DND-41 (cell line): Measurements from ENCODE around the gene NANOS2.
"Not testable (repeated sequence)": the region's sequence is repeated elsewhere in the genome, so short reads cannot be mapped to it uniquely, and the experiment has no call there.

Source experiments
- ATAC-seq: fragments of 200-7000 bp; cut with Tn5 transposase; 3 replicates; pipeline ENCODE4 v1.9.1; 2021; ENCODE audit warnings: low read depth; ENCODE audit not compliant: insufficient read depth
- DNase-seq: peaks from one replicate; pipeline ENCODE4 v3.0.0-alpha.2; 2020
- H2AFZ ChIP-seq: 2 replicates; pipeline ENCODE4 v1.6.0; 2012; ENCODE audit warnings: low read depth, low read length
- H3K27ac ChIP-seq: 2 replicates; pipeline ENCODE4 v1.5.1; 2012; ENCODE audit warnings: low read length, inconsistent platforms
- H3K27me3 ChIP-seq: fragments of 200-600 bp; sonication (generic); 2 replicates; pipeline ENCODE4 v1.6.0; 2012; ENCODE audit warnings: low read length, mild to moderate bottlenecking, inconsistent platforms; ENCODE audit not compliant: insufficient read depth, poor library complexity
- H3K36me3 ChIP-seq: 2 replicates; pipeline ENCODE4 v1.5.1; 2012; ENCODE audit warnings: low read length, inconsistent platforms; ENCODE audit not compliant: insufficient read depth
- H3K4me1 ChIP-seq: 2 replicates; pipeline ENCODE4 v1.5.1; 2012; ENCODE audit warnings: mild to moderate bottlenecking, low read length; ENCODE audit not compliant: insufficient read depth
- H3K4me2 ChIP-seq: 2 replicates; pipeline ENCODE4 v1.6.0; 2012; ENCODE audit warnings: mild to moderate bottlenecking, moderate library complexity, low read length, inconsistent platforms; ENCODE audit not compliant: insufficient read depth
- H3K4me3 ChIP-seq, 2 experiments: fragments of 200-600 bp in 1 of 2; shearing (Covaris generic) in 1 of 2; 2 replicates each; pipeline ENCODE4 v1.5.1; 2012 to 2016; ENCODE audit warnings: inconsistent platforms in 2 of 2, low read length in 2 of 2, mild to moderate bottlenecking in 2 of 2, low read depth in 1 of 2, moderate library complexity in 1 of 2
- H3K79me2 ChIP-seq: 2 replicates; pipeline ENCODE4 v1.6.0; 2012; ENCODE audit warnings: low read length, inconsistent platforms; ENCODE audit not compliant: insufficient read depth
- H3K9ac ChIP-seq: 2 replicates; pipeline ENCODE4 v1.6.0; 2012; ENCODE audit warnings: low read depth, mild to moderate bottlenecking, inconsistent platforms, low read length, moderate library complexity
- H3K9me3 ChIP-seq: 2 replicates; pipeline ENCODE4 v1.5.1; 2012; ENCODE audit warnings: low read length, moderate library complexity, mild to moderate bottlenecking, inconsistent platforms; ENCODE audit not compliant: insufficient read depth, severe bottlenecking
- H4K20me1 ChIP-seq: 2 replicates; pipeline ENCODE4 v1.6.0; 2012; ENCODE audit warnings: low read length; ENCODE audit not compliant: insufficient read depth
- CTCF ChIP-seq: IDR thresholded peaks from 2 replicates; pipeline ENCODE4 v1.5.1; 2012; ENCODE audit warnings: borderline replicate concordance, low read length, moderate library complexity, mild to moderate bottlenecking; ENCODE audit not compliant: poor library complexity, severe bottlenecking; ENCODE audit errors: extremely low read depth
- EZH2 ChIP-seq: IDR thresholded peaks from 3 replicates; pipeline ENCODE4 v1.6.1; 2012; ENCODE audit warnings: borderline replicate concordance, low read depth, mild to moderate bottlenecking, moderate library complexity, low read length, inconsistent platforms; ENCODE audit not compliant: severe bottlenecking

NANOS2 gene

GRCh38 chr19:45897261-45897812 is 17.2 kb downstream of the NANOS2 start:
- H2AFZ ChIP-seq = no peak overlapping the region
- no peak for DNase-seq
- H3K79me2 ChIP-seq = peaks cover 27% of the 10 kb centered on the region
- no peaks in the 10 kb centered on the region for H3K9me3 ChIP-seq
- no peak overlapping the region for H3K9ac ChIP-seq
- H3K4me1 ChIP-seq = peaks cover 16% of the 10 kb centered on the region
- peaks cover 4% of the 10 kb centered on the region; the same call in 1 of the 2 replicates for H4K20me1 ChIP-seq
- H3K27ac ChIP-seq = no peak overlapping the region
- no peak for TF ChIP-seq CTCF
- no peak for TF ChIP-seq EZH2
- ATAC-seq = no peak
- peaks cover 51% of the 10 kb centered on the region for H3K36me3 ChIP-seq
- no peak overlapping the region for H3K4me2 ChIP-seq
- no peaks in the 10 kb centered on the region for H3K27me3 ChIP-seq
- no peak overlapping the region for H3K4me3 ChIP-seq

- not testable (repeated sequence) for H3K9ac ChIP-seq, H4K20me1 ChIP-seq, H3K9me3 ChIP-seq, ATAC-seq, H3K4me2 ChIP-seq, H3K27ac ChIP-seq, H3K27me3 ChIP-seq, DNase-seq, H3K4me3 ChIP-seq, H2AFZ ChIP-seq
- Histone ChIP-seq H3K4me1 (peaks cover 10% of the 10 kb centered on the region), H3K36me3 (peaks cover 49% of the 10 kb centered on the region), H3K79me2 (peaks cover 16% of the 10 kb centered on the region)
These were observed 18.5 kb downstream of the NANOS2 start for GRCh38 chr19:45895983-45896599.

- no peaks in the 10 kb centered on the region for H3K9me3 ChIP-seq
- H3K9ac ChIP-seq = no peak overlapping the region
- peaks cover 4% of the 10 kb centered on the region; the same call in 1 of the 2 replicates for H4K20me1 ChIP-seq
- H3K27ac ChIP-seq = no peak overlapping the region
- no peak overlapping the region for H2AFZ ChIP-seq
- no peaks in the 10 kb centered on the region for H3K27me3 ChIP-seq
- ATAC-seq = no peak
- peaks cover 5% of the 10 kb centered on the region for H3K4me1 ChIP-seq
- TF ChIP-seq CTCF = no peak
- TF ChIP-seq EZH2 = no peak
- H3K4me3 ChIP-seq = no peak overlapping the region
- H3K36me3 ChIP-seq = peaks cover 43% of the 10 kb centered on the region
- peaks cover 11% of the 10 kb centered on the region for H3K79me2 ChIP-seq
- no peak for DNase-seq
- no peak overlapping the region for H3K4me2 ChIP-seq
These were observed 19.0 kb downstream of the NANOS2 start for GRCh38 chr19:45895519-45895972.

- TF ChIP-seq CTCF (no peak), EZH2 (no peak)
- ATAC-seq = no peak
These were observed 23.7 kb downstream of the NANOS2 start for GRCh38 chr19:45890877-45891276.

More at GRCh38 chr19:45890877-45891276, 23.7 kb downstream of the NANOS2 start:
- Histone ChIP-seq H2AFZ (no peak overlapping the region), H3K36me3 (peaks cover 14% of the 10 kb centered on the region; the same call in 1 of the 2 replicates), H3K79me2 (peaks cover 5% of the 10 kb centered on the region; the same call in 1 of the 2 replicates), H3K9me3 (no peaks in the 10 kb centered on the region), H3K27me3 (no peaks in the 10 kb centered on the region), H3K4me2 (no peak overlapping the region), H3K9ac (no peak overlapping the region), H4K20me1 (no peaks in the 10 kb centered on the region), H3K4me3 (no peak overlapping the region), H3K4me1 (peaks cover 11% of the 10 kb centered on the region), H3K27ac (no peak overlapping the region)
- DNase-seq = no peak
